OCI-LY3 (cell line): ENCODE measurements around the gene ATG14.

Experiments
- H2AFZ ChIP-seq: fragments of 200-600, 300-600 bp; shearing (Covaris generic); 2 replicates; pipeline ENCODE4 v1.6.0; 2014; ENCODE audit warnings: antibody characterized with exemption, low read depth, low read length
- H3K27ac ChIP-seq: fragments of 200-600, 300-600 bp; sonication (generic); 2 replicates; pipeline ENCODE4 v1.5.1; 2014; ENCODE audit warnings: mild to moderate bottlenecking, low read length, moderate library complexity, mixed read lengths
- H3K27me3 ChIP-seq: fragments of 200-600, 300-600 bp; sonication (generic); 2 replicates; pipeline ENCODE4 v1.6.1; 2014; ENCODE audit warnings: low read depth, low read length, mixed read lengths
- H3K36me3 ChIP-seq: fragments of 200-600, 300-600 bp; sonication (generic); replicated peaks from 2 replicates; pipeline ENCODE3; 2014; ENCODE audit warnings: low read depth, low read length, mixed read lengths
- H3K4me1 ChIP-seq: fragments of 300-600, 200-600 bp; sonication (generic); 2 replicates; pipeline ENCODE4 v1.6.1; 2014; ENCODE audit warnings: low read length, mixed read lengths
- H3K4me2 ChIP-seq: fragments of 200-600, 300-600 bp; sonication (generic); 2 replicates; pipeline ENCODE4 v1.6.1; 2014; ENCODE audit warnings: low read length, mixed read lengths
- H3K4me3 ChIP-seq: fragments of 300-600, 200-600 bp; sonication (generic); 2 replicates; pipeline ENCODE4 v1.5.1; 2014; ENCODE audit warnings: antibody characterized with exemption, mild to moderate bottlenecking, low read length, moderate library complexity
- H3K79me2 ChIP-seq: fragments of 300-600, 200-600 bp; shearing (Covaris generic); 2 replicates; pipeline ENCODE4 v1.6.1; 2014; ENCODE audit warnings: mild to moderate bottlenecking, low read length, mixed read lengths
- H3K9ac ChIP-seq: fragments of 300-600, 200-600 bp; shearing (Covaris generic); 2 replicates; pipeline ENCODE4 v1.6.0; 2014; ENCODE audit warnings: mild to moderate bottlenecking, low read length, moderate library complexity
- H3K9me3 ChIP-seq: fragments of 200-600, 300-600 bp; shearing (Covaris generic); 2 replicates; pipeline ENCODE4 v1.6.1; 2014; ENCODE audit warnings: low read length, mixed read lengths; ENCODE audit not compliant: insufficient read depth
- H4K20me1 ChIP-seq: fragments of 200-600, 300-600 bp; sonication (generic); 2 replicates; pipeline ENCODE4 v1.6.1; 2016; ENCODE audit warnings: low read length, mixed read lengths; ENCODE audit not compliant: insufficient read depth
- EZH2phosphoT487 ChIP-seq: fragments of 200-600 bp; shearing (Covaris generic); IDR thresholded peaks from 2 replicates; pipeline ENCODE4 v1.6.1; 2018; ENCODE audit warnings: antibody characterized with exemption, mixed run types, low read depth
- TF ChIP-seq, protein P1 (sequence below): fragments of 200-600, 300-600 bp; sonication (generic); IDR thresholded peaks from 2 replicates; pipeline ENCODE4 v1.5.1; 2014; ENCODE audit warnings: antibody characterized with exemption, low read length, low read depth

The ATG14 gene

DNA sequence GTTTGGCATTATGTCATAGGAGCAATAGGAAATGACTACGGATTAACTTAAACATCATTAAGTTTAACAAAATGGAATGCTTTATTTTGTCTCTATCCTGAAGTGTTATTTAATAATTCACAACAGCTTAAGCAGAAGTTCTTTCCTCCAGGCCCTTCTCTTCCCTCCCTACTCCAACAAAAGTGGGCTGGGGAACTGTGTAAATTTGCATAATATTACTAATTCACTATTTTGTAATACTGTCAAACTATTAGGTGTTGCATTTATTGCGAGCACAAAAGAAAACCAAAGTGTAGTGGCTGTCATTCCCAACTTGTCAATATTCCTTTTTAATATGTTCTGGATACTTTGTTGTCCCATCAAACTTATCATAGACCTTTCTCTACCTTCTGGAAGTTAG, 69.8 kb downstream of the ATG14 start:
- H3K9ac ChIP-seq = no peak overlapping the region
- no peak overlapping the region for H2AFZ ChIP-seq
- peaks cover 53% of the 10 kb centered on the region for H4K20me1 ChIP-seq
- H3K36me3 ChIP-seq = no peaks in the 10 kb centered on the region
- no peak overlapping the region for H3K4me2 ChIP-seq
- no peaks in the 10 kb centered on the region for H3K4me1 ChIP-seq
- H3K9me3 ChIP-seq = no peaks in the 10 kb centered on the region
- no peak for TF ChIP-seq EZH2phosphoT487
- TF ChIP-seq, protein P1, sequence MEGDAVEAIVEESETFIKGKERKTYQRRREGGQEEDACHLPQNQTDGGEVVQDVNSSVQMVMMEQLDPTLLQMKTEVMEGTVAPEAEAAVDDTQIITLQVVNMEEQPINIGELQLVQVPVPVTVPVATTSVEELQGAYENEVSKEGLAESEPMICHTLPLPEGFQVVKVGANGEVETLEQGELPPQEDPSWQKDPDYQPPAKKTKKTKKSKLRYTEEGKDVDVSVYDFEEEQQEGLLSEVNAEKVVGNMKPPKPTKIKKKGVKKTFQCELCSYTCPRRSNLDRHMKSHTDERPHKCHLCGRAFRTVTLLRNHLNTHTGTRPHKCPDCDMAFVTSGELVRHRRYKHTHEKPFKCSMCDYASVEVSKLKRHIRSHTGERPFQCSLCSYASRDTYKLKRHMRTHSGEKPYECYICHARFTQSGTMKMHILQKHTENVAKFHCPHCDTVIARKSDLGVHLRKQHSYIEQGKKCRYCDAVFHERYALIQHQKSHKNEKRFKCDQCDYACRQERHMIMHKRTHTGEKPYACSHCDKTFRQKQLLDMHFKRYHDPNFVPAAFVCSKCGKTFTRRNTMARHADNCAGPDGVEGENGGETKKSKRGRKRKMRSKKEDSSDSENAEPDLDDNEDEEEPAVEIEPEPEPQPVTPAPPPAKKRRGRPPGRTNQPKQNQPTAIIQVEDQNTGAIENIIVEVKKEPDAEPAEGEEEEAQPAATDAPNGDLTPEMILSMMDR = no peak
- H3K27ac ChIP-seq = no peak overlapping the region
- H3K4me3 ChIP-seq = no peak overlapping the region
- peaks cover 36% of the 10 kb centered on the region for H3K79me2 ChIP-seq
- no peaks in the 10 kb centered on the region for H3K27me3 ChIP-seq

DNA sequence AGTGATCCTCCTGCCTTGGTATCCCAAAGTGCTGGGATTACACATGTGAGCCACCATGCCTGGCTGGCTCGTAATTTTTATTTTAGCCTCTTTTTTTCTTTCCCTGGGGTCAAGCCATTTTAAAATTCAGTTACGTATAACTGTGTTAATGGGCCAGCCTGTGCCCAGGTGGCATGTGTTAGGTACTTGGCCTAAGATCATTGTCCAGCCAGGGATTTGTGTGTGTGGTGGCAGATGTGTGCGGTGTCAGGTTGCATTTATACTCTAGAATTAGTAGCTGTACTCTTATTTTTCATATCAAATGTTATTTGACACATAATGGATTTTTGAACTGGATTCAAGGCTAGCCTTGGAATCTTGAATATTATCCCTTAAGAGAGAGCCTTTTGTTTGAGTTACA, 71.1 kb downstream of the ATG14 start:
- no peak overlapping the region for H3K9ac ChIP-seq
- peaks cover 31% of the 10 kb centered on the region for H3K79me2 ChIP-seq
- no peak overlapping the region for H3K4me3 ChIP-seq
- no peaks in the 10 kb centered on the region for H3K27me3 ChIP-seq
- H3K4me2 ChIP-seq = no peak overlapping the region
- no peaks in the 10 kb centered on the region for H3K4me1 ChIP-seq
- no peaks in the 10 kb centered on the region for H3K9me3 ChIP-seq
- H3K36me3 ChIP-seq = no peaks in the 10 kb centered on the region
- peaks cover 48% of the 10 kb centered on the region for H4K20me1 ChIP-seq
- H3K27ac ChIP-seq = no peak overlapping the region
- no peak overlapping the region for H2AFZ ChIP-seq
- TF ChIP-seq, protein P1 = no peak
- no peak for TF ChIP-seq EZH2phosphoT487

DNA sequence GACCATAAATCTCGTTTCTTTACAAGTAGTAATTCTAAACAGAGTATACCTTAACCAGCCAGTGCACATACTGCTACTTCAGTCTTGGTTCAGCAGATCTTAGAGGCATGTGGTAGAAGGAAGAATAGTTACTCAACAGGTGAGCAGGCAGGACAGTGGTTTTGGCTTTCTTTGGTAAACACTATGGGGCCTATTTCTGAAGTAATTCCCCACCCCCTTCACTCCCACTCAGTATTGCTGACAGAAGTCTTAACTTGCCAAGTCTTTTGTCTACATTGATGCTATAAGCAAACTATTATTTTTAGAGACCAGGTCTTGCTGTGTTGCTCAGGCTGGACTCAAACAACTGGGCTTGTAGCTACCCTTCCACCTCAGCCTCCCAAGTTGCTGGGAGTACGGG, 71.9 kb downstream of the ATG14 start:
- no peak overlapping the region for H2AFZ ChIP-seq
- H3K27me3 ChIP-seq = no peaks in the 10 kb centered on the region
- no peak for TF ChIP-seq EZH2phosphoT487
- TF ChIP-seq, protein P1 = no peak
- peaks cover 48% of the 10 kb centered on the region for H4K20me1 ChIP-seq
- H3K36me3 ChIP-seq = no peaks in the 10 kb centered on the region
- no peak overlapping the region for H3K9ac ChIP-seq
- H3K79me2 ChIP-seq = peaks cover 29% of the 10 kb centered on the region
- H3K4me2 ChIP-seq = no peak overlapping the region
- no peak overlapping the region for H3K27ac ChIP-seq
- H3K9me3 ChIP-seq = no peaks in the 10 kb centered on the region
- H3K4me1 ChIP-seq = no peaks in the 10 kb centered on the region
- no peak overlapping the region for H3K4me3 ChIP-seq

DNA sequence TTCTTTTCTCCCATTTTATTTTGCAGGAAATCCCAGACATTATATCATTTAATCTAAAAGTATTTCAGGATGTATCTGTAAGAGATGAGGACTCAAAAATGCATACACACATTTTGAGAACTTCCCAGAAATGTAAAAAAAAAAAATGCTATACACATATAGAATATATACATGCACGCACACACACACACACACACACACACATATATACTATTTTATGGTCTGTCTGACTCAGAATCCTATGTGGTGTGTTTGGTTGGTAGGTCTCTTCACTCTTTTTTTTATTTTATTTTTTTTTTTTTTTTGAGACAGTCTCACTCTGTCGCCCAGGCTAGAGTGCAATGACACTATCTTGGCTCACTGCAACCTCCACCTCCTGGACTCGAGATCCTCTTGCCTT, 74.9 kb downstream of the ATG14 start:
- no peaks in the 10 kb centered on the region for H3K9me3 ChIP-seq
- H3K27me3 ChIP-seq = no peaks in the 10 kb centered on the region
- H3K4me2 ChIP-seq = no peak overlapping the region
- peaks cover 49% of the 10 kb centered on the region for H3K79me2 ChIP-seq
- H3K36me3 ChIP-seq = no peaks in the 10 kb centered on the region
- H3K4me1 ChIP-seq = peaks cover 19% of the 10 kb centered on the region
- no peak overlapping the region for H3K9ac ChIP-seq
- no peak overlapping the region for H3K4me3 ChIP-seq
- H2AFZ ChIP-seq = no peak overlapping the region
- H3K27ac ChIP-seq = no peak overlapping the region
- H4K20me1 ChIP-seq = peaks cover 59% of the 10 kb centered on the region
- TF ChIP-seq, protein P1 = no peak
- no peak for TF ChIP-seq EZH2phosphoT487
